RPMI8226 (cell line): ENCODE measurements around the gene AKR1C1.
A peak's percentile ranks its signal among the peaks of the same experiment; 100 is the strongest.
"Not testable (repeated sequence)": the region's sequence is repeated elsewhere in the genome, so short reads cannot be mapped to it uniquely, and the experiment has no call there.

Source experiments
- DNase-seq: peaks from one replicate; pipeline ENCODE4 v3.0.0-alpha.2; 2015

The AKR1C1 gene

GRCh38 chr10:4984223-4984622 lies 21.0 kb downstream of the AKR1C1 start:
- DNase-seq: no peak

- no peak for DNase-seq
These were observed 21.9 kb downstream of the AKR1C1 start for GRCh38 chr10:4984971-4985594.

- not testable (repeated sequence) for DNase-seq
These were observed 24.9 kb downstream of the AKR1C1 start for GRCh38 chr10:4988000-4988641.

- no peak for DNase-seq
These were observed 27.0 kb downstream of the AKR1C1 start for GRCh38 chr10:4990217-4990616.

- not testable (repeated sequence) for DNase-seq
These were observed 28.2 kb downstream of the AKR1C1 start for GRCh38 chr10:4991463-4991862.

GRCh38 chr10:4992564-4992963 lies 29.3 kb downstream of the AKR1C1 start:
- DNase-seq: not testable (repeated sequence)

GRCh38 chr10:4994260-4994659 lies 31.0 kb downstream of the AKR1C1 start:
- not testable (repeated sequence) for DNase-seq

GRCh38 chr10:4998671-4999070 lies 35.5 kb downstream of the AKR1C1 start:
- no peak for DNase-seq

GRCh38 chr10:5002013-5002727 lies 39.0 kb downstream of the AKR1C1 start:
- no peak for DNase-seq

- DNase-seq: not testable (repeated sequence)
These were observed 40.2 kb downstream of the AKR1C1 start, which contains the start of gene AKR1C2 for GRCh38 chr10:5003127-5004029. Gene AKR1C2, minus strand, starts transcription at chr10:5003857. Its CDS starts 22 bp downstream, at chr10:5003835.

GRCh38 chr10:5004030-5004385 lies 40.8 kb downstream of the AKR1C1 start:
- not testable (repeated sequence) for DNase-seq

- not testable (repeated sequence) for DNase-seq
These were observed 41.3 kb downstream of the AKR1C1 start for GRCh38 chr10:5004501-5004900.

- not testable (repeated sequence) for DNase-seq
These were observed 45.8 kb downstream of the AKR1C1 start for GRCh38 chr10:5008857-5009548.

- DNase-seq: not testable (repeated sequence)
These were observed 46.8 kb downstream of the AKR1C1 start for GRCh38 chr10:5010043-5010442.

GRCh38 chr10:5011392-5011791 lies 48.2 kb downstream of the AKR1C1 start:
- not testable (repeated sequence) for DNase-seq

GRCh38 chr10:5012595-5012994 lies 49.4 kb downstream of the AKR1C1 start:
- no peak for DNase-seq

- no peak for DNase-seq
These were observed 50.2 kb downstream of the AKR1C1 start for GRCh38 chr10:5013385-5013784.

- not testable (repeated sequence) for DNase-seq
These were observed 51.1 kb downstream of the AKR1C1 start for GRCh38 chr10:5014200-5014910.

GRCh38 chr10:5014936-5015335 lies 51.7 kb downstream of the AKR1C1 start:
- peak; percentile 35 for DNase-seq

GRCh38 chr10:5018134-5018533 lies 54.9 kb downstream of the AKR1C1 start:
- DNase-seq: no peak

GRCh38 chr10:5018671-5019277 lies 55.6 kb downstream of the AKR1C1 start:
- DNase-seq: peak; percentile 59
